H9 (cell line): ENCODE results near the gene ZNF490. TPM values are rescaled to one million over a fixed set of nuclear protein-coding genes. Genes with fewer than 3 reads are reported as not detected.

ENCODE experiments used
- DNase-seq: peaks from one replicate; pipeline ENCODE4 v3.0.0-alpha.2; 2017
- H2AFZ ChIP-seq: one replicate; pipeline ENCODE4 v1.6.1; 2013; ENCODE audit warnings: mild to moderate bottlenecking, low read length, control low read depth, moderate library complexity
- H2AK5ac ChIP-seq: 2 replicates; pipeline ENCODE4 v1.6.1; 2013; ENCODE audit warnings: low read length, control low read depth, mixed read lengths; ENCODE audit not compliant: insufficient read length
- H2BK120ac ChIP-seq: one replicate; pipeline ENCODE4 v1.6.1; 2013; ENCODE audit warnings: low read depth, mild to moderate bottlenecking, low read length, control low read depth, inconsistent platforms; ENCODE audit not compliant: poor library complexity, severe bottlenecking
- H2BK12ac ChIP-seq: 2 replicates; pipeline ENCODE4 v1.6.1; 2013; ENCODE audit warnings: low read length, control low read depth, mixed read lengths, low read depth; ENCODE audit not compliant: insufficient read length
- H2BK15ac ChIP-seq: 2 replicates; pipeline ENCODE4 v1.6.1; 2013; ENCODE audit warnings: low read depth, low read length, control low read depth
- H2BK20ac ChIP-seq: one replicate; pipeline ENCODE4 v1.6.1; 2013; ENCODE audit warnings: low read depth, mild to moderate bottlenecking, low read length, control low read depth, inconsistent platforms; ENCODE audit not compliant: poor library complexity, severe bottlenecking
- H2BK5ac ChIP-seq: 2 replicates; pipeline ENCODE4 v1.6.1; 2013; ENCODE audit warnings: low read length, control low read depth, mixed read lengths; ENCODE audit not compliant: insufficient read length
- H3K14ac ChIP-seq: 2 replicates; pipeline ENCODE4 v1.6.1; 2013; ENCODE audit warnings: low read length, control low read depth; ENCODE audit not compliant: insufficient read depth
- H3K18ac ChIP-seq: 2 replicates; pipeline ENCODE4 v1.6.1; 2013; ENCODE audit warnings: low read depth, mild to moderate bottlenecking, mixed read lengths, low read length, control low read depth; ENCODE audit not compliant: insufficient read length
- H3K23ac ChIP-seq: 2 replicates; pipeline ENCODE4 v1.6.1; 2013; ENCODE audit warnings: low read length, control low read depth, mixed read lengths, low read depth; ENCODE audit not compliant: insufficient read length
- H3K23me2 ChIP-seq: 2 replicates; pipeline ENCODE4 v1.6.1; 2013; ENCODE audit warnings: low read depth, mild to moderate bottlenecking, mixed read lengths, low read length, control low read depth; ENCODE audit not compliant: insufficient read length, poor library complexity, severe bottlenecking
- H3K27ac ChIP-seq: 2 replicates; pipeline ENCODE4 v1.5.1; 2013; ENCODE audit warnings: low read length, control low read depth, mixed read lengths, low read depth; ENCODE audit not compliant: insufficient read length
- H3K27me3 ChIP-seq: 2 replicates; pipeline ENCODE4 v1.6.1; 2013; ENCODE audit warnings: low read length, control low read depth, inconsistent platforms; ENCODE audit not compliant: insufficient read depth
- H3K4ac ChIP-seq: 2 replicates; pipeline ENCODE4 v1.6.1; 2013; ENCODE audit warnings: low read depth, mild to moderate bottlenecking, control low read depth, inconsistent platforms, low read length, moderate library complexity
- H3K4me1 ChIP-seq: 2 replicates; pipeline ENCODE4 v1.6.1; 2013; ENCODE audit warnings: low read length, control low read depth, inconsistent platforms; ENCODE audit not compliant: insufficient read depth
- H3K4me2 ChIP-seq: 2 replicates; pipeline ENCODE4 v1.6.1; 2013; ENCODE audit warnings: low read length, control low read depth, mixed read lengths; ENCODE audit not compliant: insufficient read length, insufficient read depth
- H3K56ac ChIP-seq: 2 replicates; pipeline ENCODE4 v1.6.1; 2013; ENCODE audit warnings: low read depth, mild to moderate bottlenecking, mixed read lengths, low read length, control low read depth; ENCODE audit not compliant: insufficient read length
- H3K79me1 ChIP-seq: 2 replicates; pipeline ENCODE4 v1.6.1; 2013; ENCODE audit warnings: low read depth, mild to moderate bottlenecking, moderate library complexity, low read length, control low read depth, inconsistent platforms; ENCODE audit not compliant: insufficient read depth, poor library complexity, severe bottlenecking
- H3K79me2 ChIP-seq: 2 replicates; pipeline ENCODE4 v1.6.1; 2013; ENCODE audit warnings: low read length, control low read depth, inconsistent platforms; ENCODE audit not compliant: insufficient read depth
- H3K9ac ChIP-seq: 2 replicates; pipeline ENCODE4 v1.6.1; 2013; ENCODE audit warnings: low read length, control low read depth, mixed read lengths; ENCODE audit not compliant: insufficient read length; ENCODE audit errors: extremely low read depth
- H3K9me3 ChIP-seq: one replicate; pipeline ENCODE4 v1.6.1; 2013; ENCODE audit warnings: low read depth, low read length, inconsistent platforms; ENCODE audit not compliant: control insufficient read depth
- H3T11ph ChIP-seq: one replicate; pipeline ENCODE4 v1.6.1; 2013; ENCODE audit warnings: mild to moderate bottlenecking, low read length, control low read depth, inconsistent platforms
- H4K20me1 ChIP-seq: one replicate; pipeline ENCODE4 v1.6.1; 2013; ENCODE audit not compliant: control insufficient read depth, insufficient read length, insufficient read depth
- H4K5ac ChIP-seq: 2 replicates; pipeline ENCODE4 v1.6.1; 2013; ENCODE audit warnings: low read depth, mild to moderate bottlenecking, mixed read lengths, low read length, control low read depth; ENCODE audit not compliant: insufficient read length
- H4K8ac ChIP-seq: replicated peaks from 2 replicates; pipeline ENCODE4 v1.6.1; 2013; ENCODE audit warnings: low read length, control low read depth, mixed read lengths, low read depth; ENCODE audit not compliant: insufficient read length
- H4K91ac ChIP-seq: 2 replicates; pipeline ENCODE4 v1.6.1; 2013; ENCODE audit warnings: low read depth, mild to moderate bottlenecking, moderate library complexity, mixed read lengths, low read length, control low read depth; ENCODE audit not compliant: insufficient read length
- H3K27ac Mint-ChIP-seq, 3 experiments: 2 replicates in 2 of 3; 3 replicates in 1 of 3; pipeline ENCODE4 v1.8.0; 2020 to 2021; ENCODE audit warnings: mixed read lengths in 3 of 3, mild to moderate bottlenecking in 1 of 3, moderate library complexity in 1 of 3
- H3K27me3 Mint-ChIP-seq: 2 replicates; pipeline ENCODE4 v1.8.0; 2021; ENCODE audit warnings: low read depth, mild to moderate bottlenecking, moderate library complexity, mixed read lengths
- H3K36me3 Mint-ChIP-seq, 3 experiments: 2 replicates in 2 of 3; 3 replicates in 1 of 3; pipeline ENCODE4 v1.8.0; 2020 to 2021; ENCODE audit warnings: low read depth in 3 of 3, mixed read lengths in 3 of 3; ENCODE audit not compliant: insufficient read depth in 1 of 3
- H3K4me1 Mint-ChIP-seq, 2 experiments: 2 replicates each; pipeline ENCODE4 v1.8.0; 2020; ENCODE audit warnings: mixed read lengths in 2 of 2
- H3K4me3 Mint-ChIP-seq, 2 experiments: 2 replicates in 1 of 2; 3 replicates in 1 of 2; pipeline ENCODE4 v1.8.0; 2020 to 2021; ENCODE audit warnings: mild to moderate bottlenecking in 2 of 2, mixed read lengths in 2 of 2, moderate library complexity in 1 of 2
- H3K9me3 Mint-ChIP-seq, 2 experiments: 2 replicates in 1 of 2; 3 replicates in 1 of 2; pipeline ENCODE4 v1.8.0; 2020; ENCODE audit warnings: mild to moderate bottlenecking in 2 of 2, mixed read lengths in 2 of 2, moderate library complexity in 1 of 2
- CTCF ChIP-seq: fragments of 200-600 bp; sonication (generic); conservative IDR thresholded peaks from 3 replicates; pipeline ENCODE4 v1.8.0; 2021; ENCODE audit warnings: antibody characterized with exemption, mild to moderate bottlenecking
- WGBS: extraction: QIAGEN DNeasy Blood & Tissue Kit; methylation state at CpG from one replicate; pipeline ENCODE4 v1.1.7; 2013; ENCODE audit warnings: missing lambda C conversion rate, low lambda C conversion rate, mixed read lengths; ENCODE audit not compliant: insufficient read length; ENCODE audit errors: extremely low coverage; 5-methylcytosine and 5-hydroxymethylcytosine counted together
- total RNA-seq: library from RNA; stranded (reverse); gene quantifications from 2 replicates; pipeline ENCODE4 v1.2.1, GENCODE V29; 2021

Gene ZNF490
- total RNA-seq, 1 experiment from 2014 or later, result 10.1 TPM

GRCh38 chr19:12546068-12546467, 64.5 kb downstream of the ZNF490 start:
- no peak for DNase-seq
- Mint-ChIP-seq H3K27me3 (no peaks in the 10 kb centered on the region), H3K36me3 (peaks cover 25 to 67% (median 61%) of the 10 kb centered on the region in 3 experiments), H3K4me1 (peaks cover 9 to 19% of the 10 kb centered on the region in 2 experiments), H3K27ac (no peak overlapping the region), H3K9me3 (peaks cover 13 to 44% of the 10 kb centered on the region in 2 experiments), H3K4me3 (no peak overlapping the region)
- Histone ChIP-seq H2BK120ac (no peak overlapping the region), H3K79me2 (peaks cover 7% of the 10 kb centered on the region; the same call in 1 of the 2 replicates), H3K79me1 (peaks cover 6% of the 10 kb centered on the region), H2BK12ac (no peak overlapping the region), H3T11ph (no peak overlapping the region), H2AK5ac (no peak overlapping the region), H4K20me1 (no peaks in the 10 kb centered on the region), H4K91ac (no peak overlapping the region), H4K8ac (no peak overlapping the region), H4K5ac (no peak overlapping the region), H3K4ac (no peak overlapping the region), H3K27me3 (no peaks in the 10 kb centered on the region), H2BK5ac (no peak overlapping the region), H3K27ac (no peak overlapping the region), H3K9me3 (no peaks in the 10 kb centered on the region), H2BK15ac (no peak overlapping the region), H2AFZ (no peak overlapping the region), H3K23ac (no peak overlapping the region), H3K4me1 (no peaks in the 10 kb centered on the region; the same call in 1 of the 2 replicates), H3K4me2 (no peak overlapping the region), H3K9ac (no peak overlapping the region), H3K56ac (no peak overlapping the region), H3K14ac (no peak overlapping the region), H3K18ac (no peak overlapping the region), H2BK20ac (no peak overlapping the region), H3K23me2 (no peaks in the 10 kb centered on the region)
- WGBS, result no CpG with 5 or more reads among the region's 5 CpGs
- no peak for TF ChIP-seq CTCF
